DOHH2 (cell line): ENCODE measurements around the gene RIMS1.

Source experiments
- EZH2phosphoT487 ChIP-seq: fragments of 200-600 bp; sonication (generic); IDR thresholded peaks from 2 replicates; pipeline ENCODE4 v1.6.1; 2017; ENCODE audit warnings: borderline replicate concordance, mild to moderate bottlenecking, antibody characterized with exemption, low read length, moderate library complexity, mixed read lengths
- TF ChIP-seq, protein P1 (sequence below): fragments of 200-600 bp; sonication (generic); IDR thresholded peaks from one replicate; pipeline ENCODE4 v1.5.1; 2014; ENCODE audit warnings: antibody characterized with exemption, mild to moderate bottlenecking, low read depth, low read length; ENCODE audit not compliant: poor library complexity, severe bottlenecking

DNA sequence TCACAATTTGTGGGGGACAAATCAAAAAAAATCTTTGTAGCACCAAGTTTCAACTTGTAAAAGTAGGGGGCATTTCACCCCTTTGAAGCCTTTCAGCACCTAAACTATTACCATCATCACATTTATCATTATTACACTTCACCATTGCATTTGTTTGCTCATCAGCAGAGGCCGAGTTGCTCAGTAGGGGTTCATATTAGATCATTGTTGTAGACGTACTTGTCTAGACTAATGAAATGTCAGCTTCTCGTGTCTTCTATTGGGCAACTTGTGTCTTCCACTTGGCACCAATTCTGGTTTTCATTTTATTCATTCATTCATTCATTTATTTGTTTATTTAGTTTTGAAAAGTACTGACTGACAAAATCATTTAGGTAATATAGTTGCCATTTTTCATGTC, 397.2 kb downstream of the RIMS1 start:
- TF ChIP-seq, protein P1, sequence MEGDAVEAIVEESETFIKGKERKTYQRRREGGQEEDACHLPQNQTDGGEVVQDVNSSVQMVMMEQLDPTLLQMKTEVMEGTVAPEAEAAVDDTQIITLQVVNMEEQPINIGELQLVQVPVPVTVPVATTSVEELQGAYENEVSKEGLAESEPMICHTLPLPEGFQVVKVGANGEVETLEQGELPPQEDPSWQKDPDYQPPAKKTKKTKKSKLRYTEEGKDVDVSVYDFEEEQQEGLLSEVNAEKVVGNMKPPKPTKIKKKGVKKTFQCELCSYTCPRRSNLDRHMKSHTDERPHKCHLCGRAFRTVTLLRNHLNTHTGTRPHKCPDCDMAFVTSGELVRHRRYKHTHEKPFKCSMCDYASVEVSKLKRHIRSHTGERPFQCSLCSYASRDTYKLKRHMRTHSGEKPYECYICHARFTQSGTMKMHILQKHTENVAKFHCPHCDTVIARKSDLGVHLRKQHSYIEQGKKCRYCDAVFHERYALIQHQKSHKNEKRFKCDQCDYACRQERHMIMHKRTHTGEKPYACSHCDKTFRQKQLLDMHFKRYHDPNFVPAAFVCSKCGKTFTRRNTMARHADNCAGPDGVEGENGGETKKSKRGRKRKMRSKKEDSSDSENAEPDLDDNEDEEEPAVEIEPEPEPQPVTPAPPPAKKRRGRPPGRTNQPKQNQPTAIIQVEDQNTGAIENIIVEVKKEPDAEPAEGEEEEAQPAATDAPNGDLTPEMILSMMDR, result no peak
- no peak for TF ChIP-seq EZH2phosphoT487
